Left lung (tissue), 10 donors: ENCODE measurements around the gene KLHDC4. TPM values are rescaled to one million over a fixed set of nuclear protein-coding genes. Genes with fewer than 3 reads are reported as not detected.

Experiments
- ATAC-seq: fragments of 200-7000 bp; cut with Tn5 transposase; one replicate; pipeline ENCODE4 v1.9.1; 2020; ENCODE audit warnings: moderate library complexity
- DNase-seq, 4 donors: peaks; one replicate each; pipeline ENCODE4 v3.0.0-alpha.2; 2013 to 2020
- H3K27ac ChIP-seq, 2 donors: fragments of 200-600 bp; sonication (generic) in 1 of 2; one replicate each; pipeline versions ENCODE4 v1.5.0 to v1.8.0; 2020 to 2021
- H3K27me3 ChIP-seq, 2 donors: fragments of 200-600 bp; sonication (generic) in 1 of 2; one replicate each; pipeline versions ENCODE4 v1.5.0 to v1.8.0; 2020 to 2021
- H3K36me3 ChIP-seq, 2 donors: fragments of 200-600 bp; sonication (generic) in 1 of 2; one replicate each; pipeline versions ENCODE4 v1.5.0 to v1.8.0; 2020 to 2021
- H3K4me1 ChIP-seq, 2 donors: fragments of 200-600 bp; one replicate each; pipeline ENCODE4 v1.8.0; 2021
- H3K4me3 ChIP-seq, 2 donors: fragments of 200-600 bp; sonication (generic) in 1 of 2; one replicate each; pipeline versions ENCODE4 v1.5.0 to v1.8.0; 2020 to 2021; ENCODE audit warnings: mild to moderate bottlenecking in 1 of 2
- H3K9me3 ChIP-seq, 2 donors: fragments of 200-600 bp; sonication (generic) in 1 of 2; one replicate each; pipeline versions ENCODE4 v1.5.0 to v1.8.0; 2020 to 2021
- intact Hi-C, 2 donors: fragments of 100-400 bp; cut with DNase I; formaldehyde crosslinking; loops; one replicate each; pipeline versions ENCODE4 v1.11.2 to v1.14.2; 2022
- polyA plus RNA-seq, 6 donors: library from polyadenylated mRNA; unstranded; fragments of 120-200 nt; gene quantifications; one replicate each; pipeline ENCODE4 v1.2.1, GENCODE V29; 2013; ENCODE audit not compliant: insufficient read length in 6 of 6
- total RNA-seq, 2 donors: library from RNA; stranded (reverse); fragmentation: NEBNext Ultra II Directional; extraction: Animal tissue kit (Norgen Biotek cat#: 25700); gene quantifications; one replicate each; pipeline ENCODE4 v1.2.1, GENCODE V29; 2021
- TF ChIP-seq, protein P1 (sequence below), 2 donors: fragments of 200-600 bp; sonication (generic) in 1 of 2; IDR thresholded peaks; one replicate each; pipeline versions ENCODE4 v1.5.0 to v1.8.0; 2021; ENCODE audit warnings: antibody characterized with exemption in 2 of 2
- donor health status: DM: no; HTN: yes; CAD: no.
- donor health status: DM: no; HTN: no; CAD: no.

KLHDC4 gene
- total and polyA plus RNA-seq, 8 donors = 31.3 to 46.7 (median 36.9) TPM

DNA sequence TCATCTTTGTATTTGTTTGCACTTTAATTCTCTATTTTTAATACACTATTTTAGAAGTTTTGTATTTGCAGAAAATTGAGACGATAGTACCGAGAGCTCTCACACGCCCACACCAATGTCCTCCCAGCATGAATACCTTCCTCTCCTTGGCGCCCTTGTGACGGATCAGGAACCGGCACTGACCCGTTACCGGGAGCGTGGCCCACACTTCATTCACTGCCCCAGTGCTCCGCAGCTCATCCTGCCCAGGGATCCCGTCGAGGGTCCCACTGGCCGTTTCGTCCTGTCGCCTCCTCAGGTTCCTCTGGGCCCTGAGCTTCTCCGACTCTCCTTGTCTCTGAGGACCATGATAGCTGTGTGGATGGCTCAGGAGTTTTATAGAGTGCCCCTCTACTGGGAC is 50.6 kb downstream of the KLHDC4 start:
- ATAC-seq (no peak), DNase-seq (no peak)
- Histone ChIP-seq H3K4me3 (no peak overlapping the region), H3K4me1 (no peaks in the 10 kb centered on the region), H3K9me3 (no peaks in the 10 kb centered on the region), H3K27me3 (no peaks in the 10 kb centered on the region), H3K27ac (no peak overlapping the region), H3K36me3 (peaks cover 0 to 87% of the 10 kb centered on the region in 2 donors)
- intact Hi-C loops = no loop called here
- TF ChIP-seq, protein P1, sequence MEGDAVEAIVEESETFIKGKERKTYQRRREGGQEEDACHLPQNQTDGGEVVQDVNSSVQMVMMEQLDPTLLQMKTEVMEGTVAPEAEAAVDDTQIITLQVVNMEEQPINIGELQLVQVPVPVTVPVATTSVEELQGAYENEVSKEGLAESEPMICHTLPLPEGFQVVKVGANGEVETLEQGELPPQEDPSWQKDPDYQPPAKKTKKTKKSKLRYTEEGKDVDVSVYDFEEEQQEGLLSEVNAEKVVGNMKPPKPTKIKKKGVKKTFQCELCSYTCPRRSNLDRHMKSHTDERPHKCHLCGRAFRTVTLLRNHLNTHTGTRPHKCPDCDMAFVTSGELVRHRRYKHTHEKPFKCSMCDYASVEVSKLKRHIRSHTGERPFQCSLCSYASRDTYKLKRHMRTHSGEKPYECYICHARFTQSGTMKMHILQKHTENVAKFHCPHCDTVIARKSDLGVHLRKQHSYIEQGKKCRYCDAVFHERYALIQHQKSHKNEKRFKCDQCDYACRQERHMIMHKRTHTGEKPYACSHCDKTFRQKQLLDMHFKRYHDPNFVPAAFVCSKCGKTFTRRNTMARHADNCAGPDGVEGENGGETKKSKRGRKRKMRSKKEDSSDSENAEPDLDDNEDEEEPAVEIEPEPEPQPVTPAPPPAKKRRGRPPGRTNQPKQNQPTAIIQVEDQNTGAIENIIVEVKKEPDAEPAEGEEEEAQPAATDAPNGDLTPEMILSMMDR (IDR thresholded peaks at IDR 0.05) = no peak

DNA sequence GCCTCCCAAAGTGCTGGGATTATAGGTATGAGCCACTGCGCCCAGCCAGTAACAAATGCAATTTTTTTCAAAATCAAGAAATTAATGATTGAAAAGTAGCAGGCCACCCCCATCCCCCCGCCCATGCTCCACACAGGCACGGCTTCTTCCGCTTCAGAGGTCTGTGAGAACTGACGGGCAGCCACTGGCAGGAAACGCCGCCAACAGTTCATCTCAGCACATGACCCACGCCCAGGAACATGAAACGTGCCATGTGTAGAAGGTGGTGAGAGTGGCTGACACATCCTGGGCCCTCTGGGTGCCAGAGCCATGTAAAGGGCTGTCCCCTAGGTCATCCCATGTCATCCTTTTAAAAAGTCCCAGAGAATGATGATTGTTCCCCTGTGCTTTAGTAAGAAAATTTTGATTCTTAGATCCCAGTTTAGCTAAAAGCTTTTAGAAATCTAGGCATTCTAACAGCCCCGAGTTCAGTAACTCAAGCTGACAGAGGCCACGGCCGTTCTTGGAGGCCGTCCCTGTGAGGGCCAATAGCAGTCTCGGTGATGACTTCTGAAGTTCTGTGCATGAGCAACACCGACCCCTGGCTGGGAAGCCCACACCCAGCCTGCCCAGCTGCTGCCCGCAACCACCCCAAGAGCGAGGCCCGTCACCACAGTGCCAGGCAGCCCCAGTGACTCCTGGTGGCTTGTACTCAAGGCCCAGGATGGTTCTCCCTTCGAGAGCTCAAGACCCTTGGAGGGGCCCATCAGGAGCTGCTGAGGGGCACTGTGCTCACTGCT is 52.1 kb downstream of the KLHDC4 start:
- no peaks in the 10 kb centered on the region for H3K9me3 ChIP-seq
- peak in 1 of 4 donors; percentile 46 for DNase-seq
- H3K36me3 ChIP-seq = peaks cover 0 to 91% of the 10 kb centered on the region in 2 donors
- ATAC-seq = no peak
- TF ChIP-seq, protein P1 (IDR thresholded peaks at IDR 0.05) = no peak
- no peaks in the 10 kb centered on the region for H3K4me1 ChIP-seq
- no peak overlapping the region for H3K4me3 ChIP-seq
- no peak overlapping the region for H3K27ac ChIP-seq
- no peaks in the 10 kb centered on the region for H3K27me3 ChIP-seq
- intact Hi-C loops = no loop called here

DNA sequence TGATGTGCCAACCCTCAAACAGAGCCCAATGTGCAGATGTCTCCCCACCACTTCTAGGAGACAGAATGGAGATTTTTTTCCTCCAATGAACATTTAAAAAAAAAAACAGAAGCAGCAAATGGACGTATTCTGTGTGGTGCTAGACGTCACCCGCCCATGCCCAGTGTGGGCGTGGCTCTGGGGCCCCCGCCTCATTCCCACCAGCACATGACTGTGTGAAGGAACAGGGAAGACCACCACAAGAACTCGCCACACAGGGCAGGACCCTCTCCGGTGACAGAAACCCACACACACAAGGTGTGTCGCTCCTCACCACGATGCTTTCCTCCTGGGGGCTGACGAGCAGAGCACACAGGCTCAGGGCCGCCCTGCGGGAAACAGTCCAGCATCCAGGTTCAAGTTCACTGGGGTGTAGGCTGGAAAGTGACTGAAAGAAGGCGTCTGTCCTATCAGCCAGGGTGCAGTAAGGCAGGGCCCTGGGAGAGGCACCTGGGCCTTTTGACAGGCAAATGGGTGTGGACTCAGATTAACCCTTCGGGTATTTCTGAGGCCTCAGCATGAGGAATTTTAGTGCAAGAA is 53.5 kb downstream of the KLHDC4 start:
- H3K9me3 ChIP-seq = no peaks in the 10 kb centered on the region
- no peak overlapping the region for H3K4me3 ChIP-seq
- ATAC-seq = no peak
- H3K4me1 ChIP-seq = no peaks in the 10 kb centered on the region
- TF ChIP-seq, protein P1 (IDR thresholded peaks at IDR 0.05) = no peak
- H3K36me3 ChIP-seq = peaks cover 0 to 97% of the 10 kb centered on the region in 2 donors
- intact Hi-C loops = no loop called here
- peak in 1 of 4 donors; percentile 55 for DNase-seq
- no peaks in the 10 kb centered on the region for H3K27me3 ChIP-seq
- H3K27ac ChIP-seq = no peak overlapping the region

DNA sequence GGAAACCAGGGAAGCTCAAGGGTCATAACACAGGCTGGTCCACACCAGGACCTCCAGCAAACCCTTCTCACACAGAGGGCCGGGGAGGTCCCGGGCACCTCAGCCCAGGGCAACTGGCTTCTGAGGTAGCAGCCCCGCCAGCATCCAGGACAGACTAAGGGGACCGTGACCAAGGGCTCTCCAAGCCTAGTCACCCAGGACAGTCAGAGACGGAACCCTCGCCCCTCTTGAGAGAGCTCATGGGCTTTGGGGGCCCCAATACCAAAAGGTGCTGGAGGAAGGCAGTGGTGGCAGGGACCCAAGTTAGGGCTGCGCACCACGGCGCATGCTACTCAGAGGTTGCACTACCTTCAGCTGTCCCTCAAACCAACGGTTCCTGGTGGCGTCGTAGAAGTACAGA is 54.9 kb downstream of the KLHDC4 start:
- DNase-seq (peak in 1 of 4 donors; percentile 51), ATAC-seq (no peak)
- TF ChIP-seq, protein P1 (IDR thresholded peaks at IDR 0.05) = no peak
- Histone ChIP-seq H3K9me3 (no peaks in the 10 kb centered on the region), H3K27me3 (no peaks in the 10 kb centered on the region), H3K27ac (no peak overlapping the region), H3K4me3 (no peak overlapping the region), H3K36me3 (peaks cover 0 to 92% of the 10 kb centered on the region in 2 donors), H3K4me1 (no peaks in the 10 kb centered on the region)
- intact Hi-C loops = no loop called here

DNA sequence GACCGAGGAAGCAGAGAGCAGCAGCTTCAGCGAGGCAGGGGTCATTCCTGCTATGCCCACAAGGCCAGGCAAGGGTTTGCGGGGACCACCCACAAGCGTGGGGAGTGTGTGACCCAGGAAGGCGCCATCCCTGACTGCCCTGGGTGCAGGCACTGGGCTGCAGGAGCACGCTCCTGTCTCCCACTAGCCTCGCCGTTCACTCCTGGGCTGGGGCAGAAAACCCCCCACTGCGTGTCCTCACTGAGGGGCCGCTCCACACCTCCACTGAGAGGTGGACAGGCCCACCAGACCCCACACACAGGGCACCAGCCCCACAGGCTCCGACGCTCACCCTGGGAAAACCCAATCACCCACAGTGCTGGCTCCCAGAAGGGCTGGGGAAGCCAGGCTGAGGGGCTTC is 56.1 kb downstream of the KLHDC4 start:
- Histone ChIP-seq H3K36me3 (peaks cover 0 to 86% of the 10 kb centered on the region in 2 donors), H3K4me1 (no peaks in the 10 kb centered on the region), H3K4me3 (no peak overlapping the region), H3K27me3 (no peaks in the 10 kb centered on the region), H3K9me3 (no peaks in the 10 kb centered on the region), H3K27ac (no peak overlapping the region)
- no peak for ATAC-seq
- TF ChIP-seq, protein P1 (IDR thresholded peaks at IDR 0.05) = no peak
- peak in 1 of 4 donors; percentile 42 for DNase-seq
- intact Hi-C loops = no loop called here
